C4-2B (cell line): ENCODE results near the gene ANGEL1.

ENCODE experiments used
- H3K27ac ChIP-seq: fragments of 450-650 bp; 2 replicates; pipeline ENCODE4 v1.5.1; 2017
- ZFX ChIP-seq: fragments of 450-650 bp; IDR thresholded peaks from 2 replicates; pipeline ENCODE4 v1.6.1; 2017
- TF ChIP-seq, protein P1 (sequence below): fragments of 450-650 bp; conservative IDR thresholded peaks from 2 replicates; pipeline ENCODE4 v1.5.1; 2017; ENCODE audit warnings: mild to moderate bottlenecking

Gene ANGEL1

DNA sequence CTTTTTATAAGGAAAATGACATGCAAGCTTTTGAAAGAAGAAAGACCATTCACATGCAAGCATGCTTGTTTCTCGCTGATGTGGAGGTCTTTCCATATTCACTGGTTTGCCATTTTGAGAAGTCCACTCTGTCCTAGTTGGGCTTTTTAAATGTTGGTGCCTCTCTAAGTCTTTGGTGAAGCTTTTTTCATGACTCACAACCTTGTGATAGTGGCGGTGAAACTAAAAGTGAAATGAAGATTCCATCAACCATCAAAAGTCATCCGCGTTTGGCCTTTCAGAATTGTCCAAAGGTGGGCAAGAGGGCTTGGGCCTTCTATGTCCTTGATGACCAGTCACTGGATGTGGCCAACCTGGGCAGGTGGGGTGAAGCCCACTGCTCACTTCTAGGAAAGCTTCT is 17.9 kb upstream of the ANGEL1 start:
- TF ChIP-seq ZFX, result no peak
- TF ChIP-seq, protein P1, sequence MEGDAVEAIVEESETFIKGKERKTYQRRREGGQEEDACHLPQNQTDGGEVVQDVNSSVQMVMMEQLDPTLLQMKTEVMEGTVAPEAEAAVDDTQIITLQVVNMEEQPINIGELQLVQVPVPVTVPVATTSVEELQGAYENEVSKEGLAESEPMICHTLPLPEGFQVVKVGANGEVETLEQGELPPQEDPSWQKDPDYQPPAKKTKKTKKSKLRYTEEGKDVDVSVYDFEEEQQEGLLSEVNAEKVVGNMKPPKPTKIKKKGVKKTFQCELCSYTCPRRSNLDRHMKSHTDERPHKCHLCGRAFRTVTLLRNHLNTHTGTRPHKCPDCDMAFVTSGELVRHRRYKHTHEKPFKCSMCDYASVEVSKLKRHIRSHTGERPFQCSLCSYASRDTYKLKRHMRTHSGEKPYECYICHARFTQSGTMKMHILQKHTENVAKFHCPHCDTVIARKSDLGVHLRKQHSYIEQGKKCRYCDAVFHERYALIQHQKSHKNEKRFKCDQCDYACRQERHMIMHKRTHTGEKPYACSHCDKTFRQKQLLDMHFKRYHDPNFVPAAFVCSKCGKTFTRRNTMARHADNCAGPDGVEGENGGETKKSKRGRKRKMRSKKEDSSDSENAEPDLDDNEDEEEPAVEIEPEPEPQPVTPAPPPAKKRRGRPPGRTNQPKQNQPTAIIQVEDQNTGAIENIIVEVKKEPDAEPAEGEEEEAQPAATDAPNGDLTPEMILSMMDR, result no peak
- no peak overlapping the region for H3K27ac ChIP-seq

DNA sequence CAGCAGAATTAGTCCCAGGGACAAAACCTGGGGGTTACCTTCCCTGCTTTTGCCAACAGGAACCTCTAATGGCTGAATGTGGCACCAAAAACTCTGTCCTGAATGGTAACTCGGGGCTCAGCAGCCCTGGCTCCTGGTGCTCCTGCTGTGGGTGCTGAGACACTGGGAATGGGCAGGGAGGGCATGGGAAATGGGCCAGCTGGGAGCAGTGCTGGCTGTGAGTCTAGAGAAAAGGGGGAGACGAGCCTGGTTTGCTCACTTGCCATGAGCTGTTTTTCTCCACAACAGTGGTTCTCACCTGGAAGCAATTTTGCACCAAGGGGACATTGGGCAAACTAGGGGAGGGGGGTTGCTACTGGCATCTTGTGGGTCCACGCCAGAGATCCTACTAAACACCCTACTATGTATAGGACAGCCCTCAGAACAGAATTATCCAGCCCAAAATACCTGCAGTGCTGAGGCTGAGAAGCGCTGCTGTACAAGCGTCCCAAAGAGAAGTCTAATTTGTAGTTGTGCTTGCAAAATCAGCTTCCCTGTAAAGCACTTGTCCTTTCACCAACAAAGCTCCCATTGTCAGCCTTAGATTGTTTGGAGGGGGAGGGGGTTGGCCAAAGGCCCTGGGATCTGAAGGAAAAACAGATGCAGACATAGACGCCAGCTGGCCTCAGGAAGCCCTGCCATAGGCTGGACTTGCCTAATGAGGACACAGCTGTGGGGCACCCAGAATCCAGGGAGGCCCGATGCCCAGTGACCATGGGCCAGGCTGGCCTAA is 17.2 kb upstream of the ANGEL1 start:
- no peak overlapping the region for H3K27ac ChIP-seq
- TF ChIP-seq, protein P1, result no peak
- TF ChIP-seq ZFX, result no peak

DNA sequence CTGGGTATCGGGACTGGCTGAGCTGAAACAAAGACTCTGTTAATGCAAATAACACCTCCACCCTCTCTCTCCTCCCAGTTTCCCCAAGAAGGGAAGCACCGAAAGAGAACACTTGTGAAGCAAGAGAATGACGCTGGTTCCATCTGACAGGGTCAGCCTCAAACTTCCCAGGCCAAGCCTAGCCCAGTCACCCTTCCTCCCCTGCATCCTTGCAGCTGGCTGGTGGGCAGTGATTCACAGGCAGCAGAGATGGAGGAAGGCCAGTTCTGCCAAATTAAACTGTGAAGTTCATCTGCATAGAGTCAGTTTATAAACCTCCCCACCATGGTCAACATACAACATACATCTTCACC is 16.3 kb upstream of the ANGEL1 start:
- TF ChIP-seq ZFX, result no peak
- TF ChIP-seq, protein P1, result no peak
- no peak overlapping the region for H3K27ac ChIP-seq

DNA sequence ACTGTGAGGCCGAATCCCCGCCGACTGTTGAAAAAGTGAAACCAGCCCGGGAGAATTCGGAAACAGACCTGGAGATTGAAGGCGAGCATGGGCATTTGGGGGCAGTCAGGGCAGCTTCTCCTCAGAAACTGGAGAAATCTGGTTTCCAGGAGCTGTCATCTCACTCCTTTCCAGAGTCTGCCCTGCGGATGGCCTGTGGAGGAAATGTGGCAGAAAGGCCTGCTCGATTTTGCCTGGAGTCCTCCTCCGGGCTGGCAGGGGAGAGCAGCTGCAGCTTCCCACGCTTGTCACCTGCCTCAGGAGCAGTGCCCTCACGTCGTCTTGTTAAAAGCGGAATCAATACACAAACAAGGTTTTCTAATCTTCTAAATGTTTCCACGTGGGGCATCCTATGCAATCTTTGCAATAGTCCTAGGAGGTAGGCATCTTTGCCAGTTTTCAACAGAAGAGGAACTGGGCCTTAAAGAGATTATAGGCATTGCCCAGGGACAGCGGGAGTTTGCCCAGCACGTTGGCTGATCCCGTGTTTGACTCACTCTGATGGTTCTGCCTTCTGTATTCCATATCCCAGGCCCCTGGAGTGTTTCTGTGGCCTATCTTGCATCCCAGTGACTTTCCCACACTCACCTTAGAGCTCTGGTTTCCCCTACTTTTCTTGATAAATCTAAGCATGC is 15.8 kb upstream of the ANGEL1 start:
- no peak overlapping the region for H3K27ac ChIP-seq
- TF ChIP-seq ZFX, result no peak
- TF ChIP-seq, protein P1, result no peak

DNA sequence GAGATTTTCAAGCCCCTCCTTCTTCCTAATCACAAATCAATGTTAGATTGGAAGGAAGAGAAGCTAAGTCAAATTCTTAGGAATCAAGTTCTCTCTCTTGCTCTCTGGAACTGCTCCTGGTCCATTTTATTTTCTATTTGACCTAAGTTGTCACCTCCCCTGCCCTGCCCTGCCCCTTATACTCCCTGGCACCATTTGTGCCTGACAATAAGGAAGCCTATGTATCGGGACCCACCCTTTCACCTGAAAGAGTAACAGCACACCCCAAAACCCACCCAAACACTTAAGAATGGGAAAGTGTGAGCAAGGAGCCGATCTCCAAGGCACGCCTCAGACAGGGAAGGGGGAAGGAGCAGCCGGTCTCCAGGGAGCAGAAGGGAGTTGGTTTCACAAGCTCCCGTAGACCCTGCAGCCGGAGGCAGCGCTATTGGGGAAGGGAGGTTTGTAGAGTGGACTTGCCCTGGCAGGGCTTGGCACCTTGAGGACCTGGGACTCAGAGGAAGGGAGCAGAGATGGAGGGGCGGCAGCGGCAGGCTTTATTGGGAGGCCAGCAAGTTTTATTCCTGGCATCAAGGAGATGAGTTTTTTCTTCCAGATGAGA is 15.1 kb upstream of the ANGEL1 start:
- H3K27ac ChIP-seq, result no peak overlapping the region
- no peak for TF ChIP-seq ZFX
- TF ChIP-seq, protein P1, result no peak

DNA sequence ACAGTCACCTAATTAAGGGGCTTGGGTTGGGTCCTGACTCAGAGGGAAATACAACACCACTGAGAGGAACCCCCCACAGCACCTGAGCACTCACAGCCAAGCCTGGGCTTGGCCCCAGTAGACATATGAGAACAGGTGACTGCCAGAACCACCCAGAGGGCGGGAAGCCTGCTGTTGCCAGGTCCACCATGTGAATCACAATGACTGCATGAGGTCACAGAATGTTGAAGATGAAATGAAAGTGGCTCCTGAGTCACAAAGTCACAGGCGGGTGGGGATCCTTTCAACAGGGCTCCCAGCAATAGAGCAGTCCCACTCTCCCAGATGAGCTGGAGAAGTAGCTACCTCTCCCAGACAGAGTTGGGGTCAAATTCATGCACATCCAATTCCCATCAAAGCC is 13.4 kb upstream of the ANGEL1 start, which contains the start of gene LRRC74A:
Gene LRRC74A, plus strand, starts transcription at position 287 of the 400 bp plus-strand sequence. CDS start 290 bp downstream, outside the sequence.
- TF ChIP-seq, protein P1, result no peak
- TF ChIP-seq ZFX, result no peak

DNA sequence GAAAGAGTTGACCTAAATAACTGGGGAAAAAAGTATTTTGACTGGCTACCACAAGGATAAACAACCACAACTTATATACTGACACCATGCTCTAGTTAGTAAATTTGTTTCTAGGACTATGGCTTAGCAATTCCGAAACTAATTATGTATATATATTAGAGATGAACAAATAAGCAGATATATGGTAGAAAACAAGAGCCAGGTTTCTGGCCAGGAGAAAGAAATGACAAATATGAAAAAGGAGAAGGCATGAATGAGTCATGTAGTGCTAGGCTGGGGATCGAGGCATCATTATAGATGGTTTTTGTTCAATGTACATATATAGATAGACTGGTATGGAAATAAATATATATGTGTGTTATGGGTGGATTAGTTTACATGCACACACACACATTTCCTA is 8.0 kb upstream of the ANGEL1 start:
- H3K27ac ChIP-seq, result no peak overlapping the region
- no peak for TF ChIP-seq ZFX
- TF ChIP-seq, protein P1, result no peak

More for the DNA sequence above, 13.4 kb upstream of the ANGEL1 start, which contains the start of gene LRRC74A:
- no peak within 1 kb of the TSS for H3K27ac ChIP-seq
